Transverse colon (tissue), 3 donors: Measurements from ENCODE around the gene RPS19BP1.

Experiments used
- POLR2A ChIP-seq: fragments of 450-650 bp; IDR thresholded peaks from one replicate; pipeline ENCODE4 v1.6.1; 2016; ENCODE audit warnings: antibody characterized with exemption, mild to moderate bottlenecking, moderate library complexity
- TF ChIP-seq, protein P1 (sequence below), 5 experiments: fragments of 200-600 bp in 3 of 5; fragments of 450-650 bp in 2 of 5; sonication (generic) in 3 of 5; IDR thresholded peaks; 1 replicate in 2 of 5; 2 replicates in 3 of 5; pipeline ENCODE4 v1.5.1; 2016 to 2017; ENCODE audit warnings: antibody characterized with exemption in 5 of 5, inconsistent platforms in 3 of 5, mild to moderate bottlenecking in 2 of 5, moderate library complexity in 1 of 5

DNA sequence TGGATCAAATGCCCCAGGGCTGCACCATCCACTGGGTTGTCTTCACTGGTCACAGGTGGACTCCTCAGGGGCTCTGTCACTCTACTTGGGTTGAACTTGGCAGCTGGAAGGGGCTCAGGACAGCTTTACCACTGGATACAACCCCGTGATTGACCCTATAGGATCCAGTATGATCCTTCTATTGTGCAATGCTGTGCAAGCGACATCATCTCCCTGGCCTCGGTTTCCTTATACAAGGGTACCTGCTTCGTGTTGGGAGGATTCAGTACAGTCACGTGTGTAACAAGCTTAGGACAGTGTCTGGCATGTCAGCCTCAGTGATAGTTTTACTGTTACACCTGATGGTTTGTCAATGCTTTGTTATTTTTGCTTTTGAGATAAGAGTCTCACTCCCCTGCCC lies 51.0 kb downstream of the RPS19BP1 start:
- TF ChIP-seq, protein P1, sequence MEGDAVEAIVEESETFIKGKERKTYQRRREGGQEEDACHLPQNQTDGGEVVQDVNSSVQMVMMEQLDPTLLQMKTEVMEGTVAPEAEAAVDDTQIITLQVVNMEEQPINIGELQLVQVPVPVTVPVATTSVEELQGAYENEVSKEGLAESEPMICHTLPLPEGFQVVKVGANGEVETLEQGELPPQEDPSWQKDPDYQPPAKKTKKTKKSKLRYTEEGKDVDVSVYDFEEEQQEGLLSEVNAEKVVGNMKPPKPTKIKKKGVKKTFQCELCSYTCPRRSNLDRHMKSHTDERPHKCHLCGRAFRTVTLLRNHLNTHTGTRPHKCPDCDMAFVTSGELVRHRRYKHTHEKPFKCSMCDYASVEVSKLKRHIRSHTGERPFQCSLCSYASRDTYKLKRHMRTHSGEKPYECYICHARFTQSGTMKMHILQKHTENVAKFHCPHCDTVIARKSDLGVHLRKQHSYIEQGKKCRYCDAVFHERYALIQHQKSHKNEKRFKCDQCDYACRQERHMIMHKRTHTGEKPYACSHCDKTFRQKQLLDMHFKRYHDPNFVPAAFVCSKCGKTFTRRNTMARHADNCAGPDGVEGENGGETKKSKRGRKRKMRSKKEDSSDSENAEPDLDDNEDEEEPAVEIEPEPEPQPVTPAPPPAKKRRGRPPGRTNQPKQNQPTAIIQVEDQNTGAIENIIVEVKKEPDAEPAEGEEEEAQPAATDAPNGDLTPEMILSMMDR (IDR thresholded peaks at IDR 0.05), result no peak
- TF ChIP-seq POLR2A, result no peak
